ENCODE results near the gene SDK1. TPM values are rescaled to one million over a fixed set of nuclear protein-coding genes. Genes with fewer than 3 reads are reported as not detected.

Gene SDK1
- total and polyA plus RNA-seq, 2 of the 8 experiments (the other 6 are each of a cell fraction or from before 2014, with no cell fraction given) = 3.3 to 7.2 TPM

DNA sequence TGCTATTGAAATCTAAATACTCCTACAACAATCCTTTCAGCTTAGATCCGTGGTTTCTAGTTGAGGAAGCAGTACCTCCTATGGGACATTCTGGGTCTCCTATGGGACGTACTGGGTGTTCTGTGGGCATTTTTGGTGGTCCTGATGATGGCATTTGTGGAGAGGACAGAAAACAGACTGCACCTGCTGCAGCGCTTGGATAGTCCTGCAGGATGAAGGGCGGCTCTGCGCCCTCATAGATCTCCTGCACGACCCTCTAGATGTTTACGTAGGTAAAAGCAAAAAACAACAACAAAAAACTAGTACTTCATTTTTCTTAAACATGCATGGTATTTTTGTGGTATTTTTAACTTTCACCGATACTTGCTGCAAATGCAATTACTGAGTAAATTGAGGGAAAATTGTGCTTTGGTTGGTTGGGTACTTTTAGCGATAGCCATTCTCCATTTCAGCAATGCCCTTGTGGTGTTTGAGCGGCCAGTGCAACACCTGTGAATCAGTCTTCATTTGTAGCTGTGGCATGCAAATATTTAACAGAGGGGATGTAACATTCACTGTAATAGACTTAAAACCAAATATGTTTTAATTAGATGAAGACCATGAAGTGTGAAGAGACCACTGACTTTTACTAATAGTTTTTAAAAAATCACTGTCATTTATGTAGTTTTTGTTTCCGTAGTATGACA, 461.2 kb downstream of the SDK1 start:
- H3K23me2 ChIP-seq (ENCODE audit: low read depth, low read length) = no peaks in the 10 kb centered on the region
- H3K4ac ChIP-seq (replicated peaks; ENCODE audit: insufficient read length, low read depth, low read length) = no peak overlapping the region
- WGBS, 2 experiments (ENCODE audit: extremely low coverage in 1 of 2, insufficient coverage in 1 of 2, insufficient read length in 1 of 2, insufficient replicate concordance in 2 of 2, low coverage in 1 of 2, low lambda C conversion rate in 2 of 2, missing lambda C conversion rate in 1 of 2) = 97% methylated on average over 11 of the region's 11 CpGs; no CpG with 5 or more reads in 1 of the 2 experiments
- H3K27ac ChIP-seq (ENCODE audit: low read depth, low read length) = no peak overlapping the region
- no peak overlapping the region for H3K18ac ChIP-seq (ENCODE audit: extremely low read depth, low read length)
- H4K8ac ChIP-seq (ENCODE audit: extremely low read depth, insufficient read depth, low read length) = no peak overlapping the region
- H4K91ac ChIP-seq (replicated peaks; ENCODE audit: insufficient read length, low read length) = no peak overlapping the region
- H2BK12ac ChIP-seq (ENCODE audit: low read depth, low read length) = no peak overlapping the region
- H3K9me3 ChIP-seq (ENCODE audit: insufficient read depth in 2 of 2, low read depth in 1 of 2, low read length in 1 of 2) = no peaks in the 10 kb centered on the region
- H3K23ac ChIP-seq (ENCODE audit: insufficient read length) = no peak overlapping the region
- H3K36me3 ChIP-seq (ENCODE audit: control insufficient read depth in 2 of 4, insufficient read depth in 4 of 4, low read length in 3 of 4) = no peaks in the 10 kb centered on the region
- no peaks in the 10 kb centered on the region for H3K79me2 ChIP-seq (ENCODE audit: control insufficient read depth in 1 of 2, insufficient read depth in 2 of 2, low read length in 2 of 2)
- no peaks in the 10 kb centered on the region for H3K79me1 ChIP-seq (ENCODE audit: low read depth, low read length)
- no peak overlapping the region for H3K9ac ChIP-seq (replicated peaks in 1 of 4; ENCODE audit: extremely low read depth in 1 of 4, low read depth in 3 of 4, low read length in 3 of 4)
- no peaks in the 10 kb centered on the region for H4K20me1 ChIP-seq (replicated peaks in 1 of 2; ENCODE audit: control insufficient read depth in 1 of 2, insufficient read depth in 2 of 2, low read length in 2 of 2)
- H2BK20ac ChIP-seq (ENCODE audit: low read length) = no peak overlapping the region
- no peak overlapping the region for H2BK120ac ChIP-seq (replicated peaks; ENCODE audit: low read depth, low read length)
- no peak overlapping the region for H2AFZ ChIP-seq (ENCODE audit: low read length)
- CTCF ChIA-PET (ENCODE audit: partially characterized antibody) = no interaction called here
- no peaks in the 10 kb centered on the region for H3K27me3 ChIP-seq (replicated peaks in 1 of 4; ENCODE audit: control insufficient read depth in 3 of 4, extremely low read depth in 1 of 4, insufficient read depth in 3 of 4, low read length in 3 of 4)
- H4K5ac ChIP-seq (ENCODE audit: insufficient read length, low read depth, low read length) = no peak overlapping the region
- no peak overlapping the region for H2BK15ac ChIP-seq (ENCODE audit: low read length)
- no peak overlapping the region for H3K4me2 ChIP-seq (ENCODE audit: insufficient read depth in 1 of 2, low read depth in 2 of 2, low read length in 2 of 2)
- POLR2A ChIA-PET (ENCODE audit: partially characterized antibody) = no interaction called here
- H3K14ac ChIP-seq (ENCODE audit: insufficient read length) = no peak overlapping the region
- H3K56ac ChIP-seq (replicated peaks; ENCODE audit: insufficient read length, low read depth, low read length) = no peak overlapping the region
- H2BK5ac ChIP-seq (ENCODE audit: low read depth, low read length) = no peak overlapping the region
- FAIRE-seq (no peak), DNase-seq (ENCODE audit: low read depth in 1 of 2, low spot score in 2 of 2) (no peak)
- H3K4me1 ChIP-seq (replicated peaks in 1 of 4; ENCODE audit: control insufficient read depth in 3 of 4, insufficient read depth in 4 of 4, low read length in 3 of 4) = no peaks in the 10 kb centered on the region
- H2AK5ac ChIP-seq (ENCODE audit: low read depth, low read length) = no peak overlapping the region
- H3K4me3 ChIP-seq (ENCODE audit: extremely low read depth in 1 of 4, insufficient read depth in 2 of 4, low read depth in 3 of 4, low read length in 4 of 4) = no peak overlapping the region
- TF ChIP-seq, protein P1, sequence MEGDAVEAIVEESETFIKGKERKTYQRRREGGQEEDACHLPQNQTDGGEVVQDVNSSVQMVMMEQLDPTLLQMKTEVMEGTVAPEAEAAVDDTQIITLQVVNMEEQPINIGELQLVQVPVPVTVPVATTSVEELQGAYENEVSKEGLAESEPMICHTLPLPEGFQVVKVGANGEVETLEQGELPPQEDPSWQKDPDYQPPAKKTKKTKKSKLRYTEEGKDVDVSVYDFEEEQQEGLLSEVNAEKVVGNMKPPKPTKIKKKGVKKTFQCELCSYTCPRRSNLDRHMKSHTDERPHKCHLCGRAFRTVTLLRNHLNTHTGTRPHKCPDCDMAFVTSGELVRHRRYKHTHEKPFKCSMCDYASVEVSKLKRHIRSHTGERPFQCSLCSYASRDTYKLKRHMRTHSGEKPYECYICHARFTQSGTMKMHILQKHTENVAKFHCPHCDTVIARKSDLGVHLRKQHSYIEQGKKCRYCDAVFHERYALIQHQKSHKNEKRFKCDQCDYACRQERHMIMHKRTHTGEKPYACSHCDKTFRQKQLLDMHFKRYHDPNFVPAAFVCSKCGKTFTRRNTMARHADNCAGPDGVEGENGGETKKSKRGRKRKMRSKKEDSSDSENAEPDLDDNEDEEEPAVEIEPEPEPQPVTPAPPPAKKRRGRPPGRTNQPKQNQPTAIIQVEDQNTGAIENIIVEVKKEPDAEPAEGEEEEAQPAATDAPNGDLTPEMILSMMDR (IDR thresholded peaks at IDR 0.05; ENCODE audit: control extremely low read depth in 1 of 3, insufficient read depth in 1 of 3, low read depth in 1 of 3, low read length in 3 of 3) = peak in 2 of 3 experiments; percentile 7 to 12; a peak in 2 of 4 replicates
- TF ChIP-seq TAF7 (optimal IDR thresholded peaks at IDR 0.05; ENCODE audit: borderline replicate concordance, low read depth, low read length) = no peak
- TF ChIP-seq RAD21 (IDR thresholded peaks at IDR 0.05 in 1 of 2, conservative IDR thresholded peaks at IDR 0.05 in 1 of 2; ENCODE audit: low read depth in 2 of 2, low read length in 2 of 2) = peak in 1 of 2 experiments; percentile 22; a peak in 1 of 4 replicates
- no peak for TF ChIP-seq NANOG (IDR thresholded peaks at IDR 0.05; ENCODE audit: insufficient read depth, low read depth, low read length, poor library complexity, severe bottlenecking)
- TF ChIP-seq SP1 (IDR thresholded peaks at IDR 0.05; ENCODE audit: low read depth, low read length) = no peak
- no peak for TF ChIP-seq NRF1 (IDR thresholded peaks at IDR 0.05; ENCODE audit: low read depth, low read length)
- TF ChIP-seq CEBPB (IDR thresholded peaks at IDR 0.05; ENCODE audit: low read depth, low read length) = no peak
- no peak for TF ChIP-seq POLR2AphosphoS5 (IDR thresholded peaks at IDR 0.05; ENCODE audit: low read depth, low read length)
- TF ChIP-seq YY1 (IDR thresholded peaks at IDR 0.05; ENCODE audit: low read depth, low read length) = no peak
